Fibroblast of pulmonary artery (primary cell): ENCODE data around the gene GRIA4.
"Not testable (repeated sequence)": the region's sequence is repeated elsewhere in the genome, so short reads cannot be mapped to it uniquely, and the experiment has no call there.

Experiments
- DNase-seq: peaks from one replicate; pipeline ENCODE4 v3.0.0-alpha.2; 2010; ENCODE audit warnings: low read depth
- H3K4me3 ChIP-seq: replicated peaks from 2 replicates; pipeline ENCODE4 v1.5.1; 2011; ENCODE audit warnings: low read depth, mild to moderate bottlenecking, control low read depth, low read length, moderate library complexity
- CTCF ChIP-seq: IDR thresholded peaks from 2 replicates; pipeline ENCODE4 v1.5.1; 2011; ENCODE audit warnings: mild to moderate bottlenecking, control low read depth, low read length, inconsistent platforms; ENCODE audit errors: missing control alignments

The GRIA4 gene

GRCh38 chr11:105988197-105988596, 378.3 kb downstream of the GRIA4 start:
- no peak for DNase-seq
- no peak for TF ChIP-seq CTCF
- H3K4me3 ChIP-seq, result no peak overlapping the region

- no peak overlapping the region for H3K4me3 ChIP-seq
- DNase-seq, result no peak
- no peak for TF ChIP-seq CTCF
Measured at GRCh38 chr11:105989124-105989523, 379.3 kb downstream of the GRIA4 start.

- H3K4me3 ChIP-seq, result no peak overlapping the region
- TF ChIP-seq CTCF, result no peak
- DNase-seq, result no peak
Measured at GRCh38 chr11:105991888-105992287, 382.0 kb downstream of the GRIA4 start.

GRCh38 chr11:106001304-106002012, 391.6 kb downstream of the GRIA4 start:
- no peak for TF ChIP-seq CTCF
- DNase-seq, result no peak

GRCh38 chr11:106003094-106003493, 393.2 kb downstream of the GRIA4 start:
- not testable (repeated sequence) for DNase-seq

More at GRCh38 chr11:106001304-106002012, 391.6 kb downstream of the GRIA4 start:
- H3K4me3 ChIP-seq, result no peak overlapping the region

GRCh38 chr11:106011481-106011880, 401.6 kb downstream of the GRIA4 start:
- DNase-seq, result peak; percentile 33
- TF ChIP-seq CTCF, result no peak
- no peak overlapping the region for H3K4me3 ChIP-seq

More at GRCh38 chr11:106003094-106003493, 393.2 kb downstream of the GRIA4 start:
- not testable (repeated sequence) for H3K4me3 ChIP-seq

- DNase-seq, result peak; percentile 88
- no peak overlapping the region for H3K4me3 ChIP-seq
- no peak for TF ChIP-seq CTCF
Measured at GRCh38 chr11:106012744-106013143, 402.9 kb downstream of the GRIA4 start.
